Neural cell (in vitro differentiated cells): Measurements from ENCODE around the gene CEMIP. TPM values are rescaled to one million over a fixed set of nuclear protein-coding genes. Genes with fewer than 3 reads are reported as not detected.

Experiments used
- H2AFZ ChIP-seq: fragments of 200-600, 300-800 bp; sonication (generic), shearing (Covaris generic); 2 replicates; pipeline ENCODE4 v1.6.0; 2014; ENCODE audit warnings: low read depth, mild to moderate bottlenecking, antibody characterized with exemption, low read length, moderate library complexity
- H3F3A ChIP-seq: fragments of 200-600 bp; shearing (Covaris generic); 2 replicates; pipeline ENCODE4 v1.6.1; 2016; ENCODE audit warnings: mild to moderate bottlenecking, moderate library complexity, mixed read lengths, antibody characterized with exemption, low read length; ENCODE audit not compliant: insufficient read depth, poor library complexity, severe bottlenecking
- H3K27ac ChIP-seq: fragments of 200-600, 300-800 bp; sonication (generic), shearing (Covaris generic); 2 replicates; pipeline ENCODE4 v1.5.1; 2014; ENCODE audit warnings: mild to moderate bottlenecking, low read length, moderate library complexity
- H3K27me3 ChIP-seq: fragments of 300-800, 200-600 bp; sonication (generic), shearing (Covaris generic); 2 replicates; pipeline ENCODE4 v1.6.0; 2014; ENCODE audit warnings: mild to moderate bottlenecking, low read depth, low read length, moderate library complexity; ENCODE audit not compliant: insufficient read depth
- H3K36me3 ChIP-seq: fragments of 300-800, 200-600 bp; sonication (generic), shearing (Covaris generic); 2 replicates; pipeline ENCODE4 v1.5.1; 2014; ENCODE audit warnings: mild to moderate bottlenecking, antibody characterized with exemption, low read length, moderate library complexity; ENCODE audit not compliant: insufficient read depth
- H3K4me2 ChIP-seq: fragments of 300-800, 200-600 bp; sonication (generic), shearing (Covaris generic); 2 replicates; pipeline ENCODE4 v1.6.0; 2014; ENCODE audit warnings: mild to moderate bottlenecking, low read length
- H3K4me3 ChIP-seq: fragments of 300-800, 200-600 bp; sonication (generic), shearing (Covaris generic); 2 replicates; pipeline ENCODE4 v1.5.1; 2014; ENCODE audit warnings: mild to moderate bottlenecking, low read length, moderate library complexity
- H3K79me2 ChIP-seq: fragments of 200-600 bp; shearing (Covaris generic); replicated peaks from 2 replicates; pipeline ENCODE4 v1.6.0; 2014; ENCODE audit warnings: mild to moderate bottlenecking, low read length, moderate library complexity; ENCODE audit not compliant: insufficient read depth
- H3K9ac ChIP-seq: fragments of 300-800, 200-600 bp; sonication (generic), shearing (Covaris generic); 2 replicates; pipeline ENCODE4 v1.6.1; 2016; ENCODE audit warnings: mild to moderate bottlenecking, low read length, mixed read lengths
- H3K9me2 ChIP-seq: fragments of 200-600 bp; shearing (Covaris generic); 2 replicates; pipeline ENCODE4 v1.6.1; 2016; ENCODE audit warnings: mild to moderate bottlenecking, low read length, mixed read lengths; ENCODE audit not compliant: insufficient read depth
- H3K9me3 ChIP-seq: fragments of 200-600, 300-800 bp; sonication (generic), shearing (Covaris generic); 2 replicates; pipeline ENCODE4 v1.6.1; 2016; ENCODE audit warnings: mild to moderate bottlenecking, mixed run types, low read length, moderate library complexity, mixed read lengths
- H4K20me1 ChIP-seq: fragments of 200-600 bp; shearing (Covaris generic); 2 replicates; pipeline ENCODE4 v1.6.1; 2016; ENCODE audit warnings: mild to moderate bottlenecking, mixed run types; ENCODE audit not compliant: insufficient read depth
- EP300 ChIP-seq: fragments of 450-650 bp; conservative IDR thresholded peaks from 2 replicates; pipeline ENCODE4 v1.6.1; 2014; ENCODE audit warnings: antibody characterized with exemption, mild to moderate bottlenecking, moderate library complexity; ENCODE audit not compliant: poor library complexity, severe bottlenecking
- EZH2 ChIP-seq: fragments of 200-600, 300-800 bp; shearing (Covaris generic), sonication (generic); IDR thresholded peaks from 2 replicates; pipeline ENCODE4 v1.6.1; 2014; ENCODE audit warnings: antibody characterized with exemption, low read length, borderline replicate concordance, mild to moderate bottlenecking; ENCODE audit not compliant: insufficient read depth, poor library complexity, severe bottlenecking
- MXI1 ChIP-seq: fragments of 450-650 bp; conservative IDR thresholded peaks from 2 replicates; pipeline ENCODE4 v1.6.1; 2014; ENCODE audit warnings: antibody characterized with exemption, mild to moderate bottlenecking; ENCODE audit not compliant: poor library complexity, severe bottlenecking
- POLR2AphosphoS5 ChIP-seq: IDR thresholded peaks from 2 replicates; pipeline ENCODE4 v1.6.1; 2012
- RAD21 ChIP-seq: fragments of 450-650 bp; conservative IDR thresholded peaks from 2 replicates; pipeline ENCODE4 v1.6.1; 2014; ENCODE audit warnings: antibody characterized with exemption, mild to moderate bottlenecking, moderate library complexity
- SMC3 ChIP-seq: fragments of 450-650 bp; conservative IDR thresholded peaks from 2 replicates; pipeline ENCODE4 v1.6.1; 2014; ENCODE audit warnings: antibody characterized with exemption, mild to moderate bottlenecking, moderate library complexity; ENCODE audit not compliant: poor library complexity
- TAF1 ChIP-seq: IDR thresholded peaks from 2 replicates; pipeline ENCODE4 v1.6.1; 2012; ENCODE audit warnings: low read depth
- polyA plus RNA-seq: library from polyadenylated mRNA; depleted of rRNA; stranded (reverse); fragments of >200 nt; gene quantifications from 2 replicates; pipeline ENCODE4 v1.2.3, GENCODE V29; 2014
- TF ChIP-seq, protein P1 (sequence below): IDR thresholded peaks from 2 replicates; pipeline ENCODE4 v1.6.1; 2012; ENCODE audit warnings: borderline replicate concordance
- TF ChIP-seq, protein P2 (sequence below): fragments of 450-650 bp; IDR thresholded peaks from 2 replicates; pipeline ENCODE4 v1.5.1; 2014; ENCODE audit warnings: antibody characterized with exemption, mild to moderate bottlenecking, moderate library complexity; ENCODE audit not compliant: poor library complexity, severe bottlenecking

Gene CEMIP
- polyA plus RNA-seq, 1 donor from 2014 or later = 0.04 TPM

DNA sequence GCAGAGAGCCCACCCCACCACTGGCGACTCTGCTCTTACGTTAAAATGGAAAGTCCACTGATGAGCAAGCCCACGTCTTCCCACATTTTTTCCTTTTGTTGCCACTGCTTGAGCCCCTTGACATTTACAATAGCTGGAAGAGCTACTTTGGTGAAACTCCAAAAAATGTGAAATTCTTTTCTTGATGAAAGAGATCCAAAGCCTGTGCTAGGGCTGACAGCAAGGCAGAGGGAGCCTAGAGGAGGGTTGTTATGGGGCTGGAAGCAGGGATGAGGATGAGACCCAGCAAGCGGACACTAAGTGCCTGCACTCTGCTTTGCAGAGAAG lies 97.1 kb downstream of the CEMIP start:
- Histone ChIP-seq H3K9me2 (no peaks in the 10 kb centered on the region), H3K36me3 (no peaks in the 10 kb centered on the region), H3K27me3 (no peaks in the 10 kb centered on the region), H3K9me3 (no peaks in the 10 kb centered on the region), H2AFZ (no peak overlapping the region), H3K9ac (no peak overlapping the region), H3K4me3 (no peak overlapping the region), H3K4me2 (no peak overlapping the region), H3K27ac (no peak overlapping the region), H3F3A (no peaks in the 10 kb centered on the region), H3K79me2 (no peaks in the 10 kb centered on the region), H4K20me1 (no peaks in the 10 kb centered on the region)
- TF ChIP-seq SMC3 (no peak), POLR2AphosphoS5 (no peak), EP300 (no peak), EZH2 (no peak), TAF1 (no peak), MXI1 (no peak), RAD21 (no peak)
- TF ChIP-seq, protein P1, sequence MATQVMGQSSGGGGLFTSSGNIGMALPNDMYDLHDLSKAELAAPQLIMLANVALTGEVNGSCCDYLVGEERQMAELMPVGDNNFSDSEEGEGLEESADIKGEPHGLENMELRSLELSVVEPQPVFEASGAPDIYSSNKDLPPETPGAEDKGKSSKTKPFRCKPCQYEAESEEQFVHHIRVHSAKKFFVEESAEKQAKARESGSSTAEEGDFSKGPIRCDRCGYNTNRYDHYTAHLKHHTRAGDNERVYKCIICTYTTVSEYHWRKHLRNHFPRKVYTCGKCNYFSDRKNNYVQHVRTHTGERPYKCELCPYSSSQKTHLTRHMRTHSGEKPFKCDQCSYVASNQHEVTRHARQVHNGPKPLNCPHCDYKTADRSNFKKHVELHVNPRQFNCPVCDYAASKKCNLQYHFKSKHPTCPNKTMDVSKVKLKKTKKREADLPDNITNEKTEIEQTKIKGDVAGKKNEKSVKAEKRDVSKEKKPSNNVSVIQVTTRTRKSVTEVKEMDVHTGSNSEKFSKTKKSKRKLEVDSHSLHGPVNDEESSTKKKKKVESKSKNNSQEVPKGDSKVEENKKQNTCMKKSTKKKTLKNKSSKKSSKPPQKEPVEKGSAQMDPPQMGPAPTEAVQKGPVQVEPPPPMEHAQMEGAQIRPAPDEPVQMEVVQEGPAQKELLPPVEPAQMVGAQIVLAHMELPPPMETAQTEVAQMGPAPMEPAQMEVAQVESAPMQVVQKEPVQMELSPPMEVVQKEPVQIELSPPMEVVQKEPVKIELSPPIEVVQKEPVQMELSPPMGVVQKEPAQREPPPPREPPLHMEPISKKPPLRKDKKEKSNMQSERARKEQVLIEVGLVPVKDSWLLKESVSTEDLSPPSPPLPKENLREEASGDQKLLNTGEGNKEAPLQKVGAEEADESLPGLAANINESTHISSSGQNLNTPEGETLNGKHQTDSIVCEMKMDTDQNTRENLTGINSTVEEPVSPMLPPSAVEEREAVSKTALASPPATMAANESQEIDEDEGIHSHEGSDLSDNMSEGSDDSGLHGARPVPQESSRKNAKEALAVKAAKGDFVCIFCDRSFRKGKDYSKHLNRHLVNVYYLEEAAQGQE = no peak
- TF ChIP-seq, protein P2, sequence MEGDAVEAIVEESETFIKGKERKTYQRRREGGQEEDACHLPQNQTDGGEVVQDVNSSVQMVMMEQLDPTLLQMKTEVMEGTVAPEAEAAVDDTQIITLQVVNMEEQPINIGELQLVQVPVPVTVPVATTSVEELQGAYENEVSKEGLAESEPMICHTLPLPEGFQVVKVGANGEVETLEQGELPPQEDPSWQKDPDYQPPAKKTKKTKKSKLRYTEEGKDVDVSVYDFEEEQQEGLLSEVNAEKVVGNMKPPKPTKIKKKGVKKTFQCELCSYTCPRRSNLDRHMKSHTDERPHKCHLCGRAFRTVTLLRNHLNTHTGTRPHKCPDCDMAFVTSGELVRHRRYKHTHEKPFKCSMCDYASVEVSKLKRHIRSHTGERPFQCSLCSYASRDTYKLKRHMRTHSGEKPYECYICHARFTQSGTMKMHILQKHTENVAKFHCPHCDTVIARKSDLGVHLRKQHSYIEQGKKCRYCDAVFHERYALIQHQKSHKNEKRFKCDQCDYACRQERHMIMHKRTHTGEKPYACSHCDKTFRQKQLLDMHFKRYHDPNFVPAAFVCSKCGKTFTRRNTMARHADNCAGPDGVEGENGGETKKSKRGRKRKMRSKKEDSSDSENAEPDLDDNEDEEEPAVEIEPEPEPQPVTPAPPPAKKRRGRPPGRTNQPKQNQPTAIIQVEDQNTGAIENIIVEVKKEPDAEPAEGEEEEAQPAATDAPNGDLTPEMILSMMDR = no peak

DNA sequence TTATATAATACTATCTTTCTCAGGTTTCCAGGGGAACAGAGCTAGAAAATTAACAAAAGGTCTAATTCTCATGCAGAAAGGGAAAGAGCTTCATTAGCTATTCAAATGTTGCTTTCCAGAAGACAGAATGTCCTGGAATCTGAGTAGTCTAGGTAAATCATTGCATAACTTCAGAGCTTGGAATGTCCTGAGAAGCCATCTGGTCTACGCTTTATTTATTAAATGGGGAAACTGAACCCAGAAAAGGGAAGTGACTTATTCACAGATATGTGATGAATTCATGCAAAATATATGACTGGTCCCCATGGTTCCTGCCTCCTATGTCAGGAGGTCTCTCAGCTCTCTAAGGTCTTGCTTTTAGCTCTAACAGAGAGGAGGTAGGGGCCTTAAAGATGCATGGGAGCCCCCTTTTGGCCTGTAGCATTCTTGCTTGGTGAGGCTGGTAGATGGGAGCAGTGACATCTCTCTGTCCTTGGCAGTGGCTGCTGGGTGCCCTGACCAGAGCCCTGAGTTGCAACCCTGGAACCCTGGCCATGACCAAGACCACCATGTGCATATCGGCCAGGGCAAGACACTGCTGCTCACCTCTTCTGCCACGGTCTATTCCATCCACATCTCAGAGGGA lies 99.2 kb downstream of the CEMIP start:
- Histone ChIP-seq H4K20me1 (no peaks in the 10 kb centered on the region), H3K9me2 (no peaks in the 10 kb centered on the region), H3K27ac (no peak overlapping the region), H3F3A (no peaks in the 10 kb centered on the region), H3K9ac (no peak overlapping the region), H3K79me2 (no peaks in the 10 kb centered on the region), H3K36me3 (no peaks in the 10 kb centered on the region), H3K4me2 (no peak overlapping the region), H2AFZ (no peak overlapping the region), H3K9me3 (no peaks in the 10 kb centered on the region), H3K4me3 (no peak overlapping the region), H3K27me3 (no peaks in the 10 kb centered on the region)
- TF ChIP-seq RAD21 (no peak), POLR2AphosphoS5 (no peak), SMC3 (no peak), TAF1 (no peak), EP300 (no peak), EZH2 (no peak), MXI1 (no peak)
- TF ChIP-seq, protein P1 = no peak
- TF ChIP-seq, protein P2 = no peak
